Testis (tissue), 2 donors: Measurements from ENCODE around the gene TCP1.

Experiments
- CTCF ChIP-seq, 3 experiments: fragments of 450-650 bp in 2 of 3; fragments of 200-600 bp in 1 of 3; sonication (generic) in 1 of 3; IDR thresholded peaks; one replicate each; pipeline ENCODE4 v1.5.1; 2016 to 2019; ENCODE audit warnings: antibody characterized with exemption in 3 of 3, mild to moderate bottlenecking in 2 of 3, moderate library complexity in 1 of 3
- POLR2A ChIP-seq: fragments of 450-650 bp; IDR thresholded peaks from one replicate; pipeline ENCODE4 v1.6.1; 2017; ENCODE audit warnings: antibody characterized with exemption, mild to moderate bottlenecking, moderate library complexity

GRCh38 chr6:159751448-159751847, 38.0 kb downstream of the TCP1 start:
- TF ChIP-seq CTCF (IDR thresholded peaks at IDR 0.05) (no peak), POLR2A (no peak)
